Panc1 (cell line): ENCODE measurements around the gene VAV3. TPM values are rescaled to one million over a fixed set of nuclear protein-coding genes. Genes with fewer than 3 reads are reported as not detected.

ENCODE experiments used
- ATAC-seq: fragments of 200-7000 bp; cut with Tn5 transposase; 2 replicates; pipeline ENCODE4 v1.9.1; 2020; ENCODE audit warnings: mild to moderate bottlenecking, moderate library complexity
- BruUV-seq: library from RNA; stranded (reverse); fragments of 400-500 nt; replicated peaks from 2 replicates; lab custom pipeline; 2021; lab: Mats Ljungman, UMichigan
- CTCF ChIA-PET: fragments of 300-600 bp; sonication (Branson Sonifier 250); formaldehyde crosslinking; loops from one replicate; lab custom pipeline; 2022; ENCODE audit warnings: antibody characterized with exemption; lab: Charles Lee
- POLR2A ChIA-PET: fragments of 300-600 bp; sonication (Branson Sonifier 250); formaldehyde crosslinking; loops from one replicate; lab custom pipeline; 2022; ENCODE audit warnings: antibody characterized with exemption; lab: Charles Lee
- DNase-seq: peaks from one replicate; pipeline ENCODE4 v3.0.0-alpha.2; 2010; ENCODE audit warnings: low read depth, low spot score
- H3K27ac ChIP-seq: 2 replicates; pipeline ENCODE4 v1.5.1; 2011; ENCODE audit warnings: mild to moderate bottlenecking, low read length, inconsistent platforms
- H3K27me3 ChIP-seq: fragments of 200-500 bp; sonication (Bioruptor generic); 2 replicates; pipeline ENCODE4 v1.6.0; 2014; ENCODE audit warnings: low read length, inconsistent platforms; ENCODE audit not compliant: control insufficient read depth, insufficient read depth
- H3K36me3 ChIP-seq: fragments of 200-500 bp; sonication (Bioruptor generic); 2 replicates; pipeline ENCODE4 v1.5.1; 2014; ENCODE audit warnings: inconsistent platforms, mild to moderate bottlenecking, low read length, moderate library complexity; ENCODE audit not compliant: control insufficient read depth, insufficient read depth
- H3K4me1 ChIP-seq: 2 replicates; pipeline ENCODE4 v1.5.1; 2011; ENCODE audit warnings: inconsistent platforms, mild to moderate bottlenecking, low read length, moderate library complexity; ENCODE audit not compliant: control insufficient read depth, insufficient read depth
- H3K4me3 ChIP-seq, 2 experiments: 2 replicates each; pipeline ENCODE4 v1.5.1; 2011 to 2012; ENCODE audit warnings: low read depth in 2 of 2, low read length in 2 of 2, mild to moderate bottlenecking in 2 of 2, inconsistent platforms in 1 of 2, moderate library complexity in 1 of 2
- H3K9me3 ChIP-seq: fragments of 200-500 bp; sonication (Bioruptor generic); 2 replicates; pipeline ENCODE4 v1.5.1; 2014; ENCODE audit warnings: low read depth, mild to moderate bottlenecking, inconsistent platforms, low read length, moderate library complexity; ENCODE audit not compliant: control insufficient read depth, insufficient read depth
- POLR2AphosphoS5 ChIP-seq: IDR thresholded peaks from 2 replicates; pipeline ENCODE4 v1.6.1; 2012; ENCODE audit warnings: mild to moderate bottlenecking, low read depth, low read length, moderate library complexity
- REST ChIP-seq, 2 experiments: IDR thresholded peaks; 2 replicates each; pipeline ENCODE4 v1.6.1; 2011 to 2012; ENCODE audit warnings: low read depth in 2 of 2, control low read depth in 1 of 2, low read length in 1 of 2, mild to moderate bottlenecking in 1 of 2, moderate library complexity in 1 of 2; ENCODE audit not compliant: insufficient read depth in 1 of 2
- SIN3A ChIP-seq: IDR thresholded peaks from 2 replicates; pipeline ENCODE4 v1.6.1; 2012; ENCODE audit warnings: low read depth, mild to moderate bottlenecking, low read length, moderate library complexity, borderline replicate concordance; ENCODE audit not compliant: insufficient read depth
- TCF7L2 ChIP-seq: IDR thresholded peaks from 2 replicates; pipeline ENCODE4 v1.6.1; 2011; ENCODE audit warnings: mild to moderate bottlenecking, low read depth, low read length, inconsistent platforms
- in situ Hi-C: cut with HindIII; loops from 2 replicates; pipeline ENCODE4 v1.10.0; 2016; ENCODE audit warnings: low sequenced_read_pairs, low pct_unique_long_range_greater_than_20kb
- intact Hi-C: fragments of 100-400 bp; cut with micrococcal nuclease; formaldehyde crosslinking; loops from one replicate; pipeline ENCODE4 v1.10.0; 2022; ENCODE audit not compliant: unreplicated experiment
- total RNA-seq: library from RNA; stranded (reverse); gene quantifications from one replicate; pipeline ENCODE4 v1.2.1, GENCODE V29; 2021; ENCODE audit not compliant: unreplicated experiment
- TF ChIP-seq, protein P1 (sequence below): fragments of 450-650 bp; IDR thresholded peaks from 2 replicates; pipeline ENCODE4 v1.5.1; 2017; ENCODE audit warnings: mild to moderate bottlenecking

Gene VAV3
- total RNA-seq, 1 experiment from 2014 or later: 0.23 TPM

GRCh38 chr1:107963008-107963407 lies 2.0 kb downstream of the VAV3 start:
- BruUV-seq: no TSS peak
- CTCF ChIA-PET: no interaction called here
- in situ Hi-C loops: no loop called here

GRCh38 chr1:107954719-107955415 lies 10.1 kb downstream of the VAV3 start:
- no peaks in the 10 kb centered on the region; the same call in 1 of the 2 replicates for H3K27me3 ChIP-seq
- no peaks in the 10 kb centered on the region for H3K9me3 ChIP-seq
- H3K4me1 ChIP-seq: no peaks in the 10 kb centered on the region
- TF ChIP-seq TCF7L2: no peak
- no peak for TF ChIP-seq SIN3A
- TF ChIP-seq, protein P1, sequence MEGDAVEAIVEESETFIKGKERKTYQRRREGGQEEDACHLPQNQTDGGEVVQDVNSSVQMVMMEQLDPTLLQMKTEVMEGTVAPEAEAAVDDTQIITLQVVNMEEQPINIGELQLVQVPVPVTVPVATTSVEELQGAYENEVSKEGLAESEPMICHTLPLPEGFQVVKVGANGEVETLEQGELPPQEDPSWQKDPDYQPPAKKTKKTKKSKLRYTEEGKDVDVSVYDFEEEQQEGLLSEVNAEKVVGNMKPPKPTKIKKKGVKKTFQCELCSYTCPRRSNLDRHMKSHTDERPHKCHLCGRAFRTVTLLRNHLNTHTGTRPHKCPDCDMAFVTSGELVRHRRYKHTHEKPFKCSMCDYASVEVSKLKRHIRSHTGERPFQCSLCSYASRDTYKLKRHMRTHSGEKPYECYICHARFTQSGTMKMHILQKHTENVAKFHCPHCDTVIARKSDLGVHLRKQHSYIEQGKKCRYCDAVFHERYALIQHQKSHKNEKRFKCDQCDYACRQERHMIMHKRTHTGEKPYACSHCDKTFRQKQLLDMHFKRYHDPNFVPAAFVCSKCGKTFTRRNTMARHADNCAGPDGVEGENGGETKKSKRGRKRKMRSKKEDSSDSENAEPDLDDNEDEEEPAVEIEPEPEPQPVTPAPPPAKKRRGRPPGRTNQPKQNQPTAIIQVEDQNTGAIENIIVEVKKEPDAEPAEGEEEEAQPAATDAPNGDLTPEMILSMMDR: no peak
- no peak overlapping the region for H3K4me3 ChIP-seq
- DNase-seq: no peak
- ATAC-seq: no peak
- intact Hi-C loops: no loop called here
- ChIA-PET CTCF (no interaction called here), POLR2A (no interaction called here)
- H3K36me3 ChIP-seq: no peaks in the 10 kb centered on the region
- no TSS peak for BruUV-seq
- H3K27ac ChIP-seq: no peak overlapping the region
- in situ Hi-C loops: no loop called here

More at GRCh38 chr1:107963008-107963407, 2.0 kb downstream of the VAV3 start:
- H3K27me3 ChIP-seq: peaks cover 10% of the 10 kb centered on the region; the same call in 1 of the 2 replicates
- DNase-seq (no peak), ATAC-seq (no peak)
- no peak overlapping the region for H3K27ac ChIP-seq
- TF ChIP-seq SIN3A (no peak), REST (IDR thresholded peaks at IDR 0.05; ENCODE audit: insufficient read depth in 1 of 2, low read depth in 2 of 2, low read length in 1 of 2) (no peak), TCF7L2 (no peak), POLR2AphosphoS5 (no peak)
- TF ChIP-seq, protein P1: no peak
- intact Hi-C loops: no loop called here
- no peaks in the 10 kb centered on the region for H3K36me3 ChIP-seq
- POLR2A ChIA-PET: no interaction called here
- H3K9me3 ChIP-seq: no peaks in the 10 kb centered on the region
- no peak overlapping the region for H3K4me3 ChIP-seq
- peaks cover 2% of the 10 kb centered on the region; the same call in 1 of the 2 replicates for H3K4me1 ChIP-seq
